ENCODE results near the gene PEX11G. TPM values are rescaled to one million over a fixed set of nuclear protein-coding genes. Genes with fewer than 3 reads are reported as not detected.
"Not testable (repeated sequence)": the region's sequence is repeated elsewhere in the genome, so short reads cannot be mapped to it uniquely, and the experiment has no call there.

Gene PEX11G
- total RNA-seq, 1 donor from 2014 or later = 8.9 TPM

DNA sequence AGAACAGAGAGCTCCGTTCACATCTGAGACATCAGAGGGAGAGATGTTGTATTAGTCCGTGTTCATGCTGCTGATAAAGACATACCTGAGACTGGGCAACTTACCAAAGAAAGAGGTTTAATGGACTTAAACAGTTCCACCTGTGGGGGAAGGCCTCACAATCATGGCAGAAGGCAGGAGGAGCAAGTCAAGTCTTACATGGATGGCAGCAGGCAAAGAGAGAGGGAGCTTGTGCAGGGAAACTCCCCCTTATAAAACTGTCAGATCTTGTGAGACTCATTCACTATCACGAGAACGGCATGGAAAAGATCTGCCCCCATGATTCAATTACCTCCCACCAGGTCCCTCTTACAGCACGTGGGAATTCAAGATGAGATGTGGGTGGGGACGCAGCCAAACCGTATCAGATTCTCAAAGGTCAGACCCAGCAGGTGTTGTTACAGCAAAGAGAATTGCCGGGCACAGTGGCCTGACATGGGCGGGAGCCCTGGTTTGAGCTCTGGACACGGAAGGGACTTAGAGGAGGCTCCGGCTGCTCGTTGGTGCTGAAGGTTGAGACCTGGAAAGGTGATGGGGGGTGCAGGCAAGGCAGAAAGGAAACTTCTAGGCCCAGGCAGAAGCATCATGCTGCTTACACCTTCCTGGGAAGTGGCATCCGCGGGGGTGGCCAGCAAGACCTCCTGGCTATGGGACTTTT lies 33.1 kb downstream of the PEX11G start:
- TF ChIP-seq, protein P1, sequence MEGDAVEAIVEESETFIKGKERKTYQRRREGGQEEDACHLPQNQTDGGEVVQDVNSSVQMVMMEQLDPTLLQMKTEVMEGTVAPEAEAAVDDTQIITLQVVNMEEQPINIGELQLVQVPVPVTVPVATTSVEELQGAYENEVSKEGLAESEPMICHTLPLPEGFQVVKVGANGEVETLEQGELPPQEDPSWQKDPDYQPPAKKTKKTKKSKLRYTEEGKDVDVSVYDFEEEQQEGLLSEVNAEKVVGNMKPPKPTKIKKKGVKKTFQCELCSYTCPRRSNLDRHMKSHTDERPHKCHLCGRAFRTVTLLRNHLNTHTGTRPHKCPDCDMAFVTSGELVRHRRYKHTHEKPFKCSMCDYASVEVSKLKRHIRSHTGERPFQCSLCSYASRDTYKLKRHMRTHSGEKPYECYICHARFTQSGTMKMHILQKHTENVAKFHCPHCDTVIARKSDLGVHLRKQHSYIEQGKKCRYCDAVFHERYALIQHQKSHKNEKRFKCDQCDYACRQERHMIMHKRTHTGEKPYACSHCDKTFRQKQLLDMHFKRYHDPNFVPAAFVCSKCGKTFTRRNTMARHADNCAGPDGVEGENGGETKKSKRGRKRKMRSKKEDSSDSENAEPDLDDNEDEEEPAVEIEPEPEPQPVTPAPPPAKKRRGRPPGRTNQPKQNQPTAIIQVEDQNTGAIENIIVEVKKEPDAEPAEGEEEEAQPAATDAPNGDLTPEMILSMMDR (IDR thresholded peaks at IDR 0.05; ENCODE audit: insufficient read depth, low read length, poor library complexity, severe bottlenecking) = no peak
- Histone ChIP-seq H3K36me3 (ENCODE audit: control insufficient read depth, insufficient read depth, low read length) (peaks cover 7% of the 10 kb centered on the region), H3K27me3 (ENCODE audit: control insufficient read depth, insufficient read depth, low read length) (no peaks in the 10 kb centered on the region), H3K4me3 (ENCODE audit: low read depth, low read length) (no peak overlapping the region)
- no peak for DNase-seq (ENCODE audit: low read depth)

DNA sequence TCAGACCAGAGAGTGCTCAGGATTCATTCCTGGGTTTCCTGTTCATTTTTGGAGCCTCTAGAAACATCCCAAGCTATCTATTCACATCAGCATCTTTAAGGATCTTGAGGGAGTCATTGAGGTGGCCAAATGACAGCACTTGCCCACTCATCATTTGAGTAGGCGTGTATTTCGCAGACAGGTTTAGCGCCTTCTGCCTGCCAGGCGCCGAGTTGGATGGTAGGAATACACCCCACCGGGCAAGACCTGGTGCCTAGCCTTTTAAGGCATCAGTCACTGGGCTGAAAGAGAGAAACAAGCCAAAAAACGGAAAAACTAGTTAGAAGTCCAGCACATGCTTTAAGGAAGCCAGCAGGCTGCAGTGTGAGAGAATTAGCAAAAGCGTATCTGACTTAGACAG lies 33.8 kb downstream of the PEX11G start:
- no peak overlapping the region for H3K4me3 ChIP-seq (ENCODE audit: low read depth, low read length)
- DNase-seq (ENCODE audit: low read depth) = no peak
- peaks cover 7% of the 10 kb centered on the region for H3K36me3 ChIP-seq (ENCODE audit: control insufficient read depth, insufficient read depth, low read length)
- TF ChIP-seq, protein P1 (IDR thresholded peaks at IDR 0.05; ENCODE audit: insufficient read depth, low read length, poor library complexity, severe bottlenecking) = no peak
- H3K27me3 ChIP-seq (ENCODE audit: control insufficient read depth, insufficient read depth, low read length) = no peaks in the 10 kb centered on the region

DNA sequence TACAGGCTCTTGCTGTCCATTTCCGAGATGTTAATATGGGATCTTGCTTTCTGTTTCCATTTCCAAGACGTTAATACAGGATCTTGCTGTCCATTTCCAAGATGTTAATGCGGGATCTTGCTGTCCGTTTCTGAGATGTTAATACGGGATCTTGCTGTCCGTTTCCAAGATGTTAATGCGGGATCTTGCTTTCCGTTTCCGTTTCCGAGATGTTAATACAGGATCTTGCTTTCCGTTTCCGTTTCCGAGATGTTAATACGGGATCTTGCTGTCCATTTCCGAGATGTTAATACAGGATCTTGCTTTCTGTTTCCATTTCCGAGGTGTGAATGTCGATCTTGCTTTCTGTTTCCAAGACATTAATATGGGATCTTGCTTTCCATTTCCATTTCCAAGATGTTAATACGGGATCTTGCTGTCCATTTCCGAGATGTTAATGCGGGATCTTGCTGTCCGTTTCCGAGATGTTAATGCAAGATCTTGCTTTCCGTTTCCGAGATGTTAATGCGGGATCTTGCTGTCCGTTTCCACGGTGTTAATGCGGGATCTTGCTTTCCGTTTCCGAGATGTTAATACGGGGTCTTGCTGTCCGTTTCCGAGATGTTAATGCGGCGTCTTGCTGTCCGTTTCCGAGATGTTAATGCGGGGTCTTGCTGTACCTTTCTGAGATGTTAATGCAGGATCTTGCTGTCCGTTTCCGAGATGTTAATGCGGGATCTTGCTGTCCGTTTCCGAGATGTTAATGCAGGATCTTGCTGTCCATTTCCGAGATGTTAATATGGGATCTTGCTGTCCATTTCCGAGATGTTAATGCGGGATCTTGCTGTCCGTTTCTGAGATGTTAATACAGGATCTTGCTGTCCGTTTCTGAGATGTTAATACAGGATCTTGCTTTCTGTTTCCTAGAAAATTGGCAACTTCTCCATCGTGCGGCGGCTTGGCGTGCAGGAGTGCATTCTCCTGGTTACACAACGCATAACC lies 38.3 kb downstream of the PEX11G start:
- no peaks in the 10 kb centered on the region for H3K27me3 ChIP-seq (ENCODE audit: control insufficient read depth, insufficient read depth, low read length)
- no peak for DNase-seq (ENCODE audit: low read depth)
- no peak overlapping the region for H3K4me3 ChIP-seq (ENCODE audit: low read depth, low read length)
- peaks cover 7% of the 10 kb centered on the region for H3K36me3 ChIP-seq (ENCODE audit: control insufficient read depth, insufficient read depth, low read length)
- TF ChIP-seq, protein P1 (IDR thresholded peaks at IDR 0.05; ENCODE audit: insufficient read depth, low read length, poor library complexity, severe bottlenecking) = no peak

DNA sequence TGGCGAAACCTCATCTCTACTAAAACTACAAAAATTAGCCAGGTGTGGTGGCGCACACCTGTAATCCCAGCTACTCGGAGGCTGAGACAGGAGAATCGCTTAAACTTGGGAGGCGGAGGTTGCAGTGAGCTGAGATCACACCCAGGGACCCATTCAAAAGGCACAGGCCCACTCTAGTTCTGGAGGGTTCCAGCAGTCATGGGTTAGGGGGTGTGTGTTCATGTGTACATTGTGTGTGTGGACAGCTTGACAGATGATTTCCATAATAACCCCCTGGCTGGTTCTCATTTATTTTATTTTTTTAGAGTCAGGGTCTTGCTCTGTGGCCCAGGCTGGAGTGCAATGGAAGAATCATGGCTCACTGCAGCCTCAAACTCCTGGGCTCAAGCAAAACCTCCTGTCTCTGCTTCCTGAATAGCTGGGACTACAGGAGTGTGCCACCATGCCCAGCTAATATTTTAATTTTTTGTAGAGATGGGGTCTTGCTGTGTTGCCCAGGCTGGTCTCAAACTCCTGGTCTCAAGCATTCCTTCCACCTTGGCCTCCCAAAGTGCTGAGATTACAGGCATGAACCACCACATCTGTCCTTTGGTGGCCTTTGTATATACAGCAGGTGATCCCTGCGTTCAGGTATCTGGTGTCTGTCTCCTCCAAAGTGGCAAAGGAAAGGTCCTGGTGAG lies 39.3 kb downstream of the PEX11G start:
- H3K4me3 ChIP-seq (ENCODE audit: low read depth, low read length); H3K36me3 ChIP-seq (ENCODE audit: control insufficient read depth, insufficient read depth, low read length); H3K27me3 ChIP-seq (ENCODE audit: control insufficient read depth, insufficient read depth, low read length); DNase-seq (ENCODE audit: low read depth): not testable (repeated sequence)

DNA sequence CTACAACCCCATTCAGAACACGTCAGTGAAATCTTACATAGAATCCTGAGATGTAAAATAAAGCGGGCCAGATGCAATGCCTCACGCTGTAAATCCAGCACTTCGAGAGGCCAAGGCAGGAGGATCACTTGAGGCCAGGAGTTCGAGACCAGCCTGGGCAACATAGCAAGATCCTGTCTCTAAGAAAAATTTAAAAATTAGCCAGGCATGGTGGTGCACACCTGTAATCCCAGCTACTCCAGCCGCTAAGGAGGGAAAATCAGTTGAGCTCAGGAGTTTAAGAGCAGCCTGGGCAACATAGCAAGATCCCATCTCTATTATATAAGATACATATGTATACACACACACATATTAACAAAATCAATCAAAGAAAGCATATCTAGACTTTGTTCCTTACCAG lies 41.2 kb downstream of the PEX11G start:
- Histone ChIP-seq H3K36me3 (ENCODE audit: control insufficient read depth, insufficient read depth, low read length) (peaks cover 3% of the 10 kb centered on the region), H3K27me3 (ENCODE audit: control insufficient read depth, insufficient read depth, low read length) (no peaks in the 10 kb centered on the region), H3K4me3 (ENCODE audit: low read depth, low read length) (no peak overlapping the region)
- DNase-seq (ENCODE audit: low read depth) = no peak
- TF ChIP-seq, protein P1 (IDR thresholded peaks at IDR 0.05; ENCODE audit: insufficient read depth, low read length, poor library complexity, severe bottlenecking) = no peak

DNA sequence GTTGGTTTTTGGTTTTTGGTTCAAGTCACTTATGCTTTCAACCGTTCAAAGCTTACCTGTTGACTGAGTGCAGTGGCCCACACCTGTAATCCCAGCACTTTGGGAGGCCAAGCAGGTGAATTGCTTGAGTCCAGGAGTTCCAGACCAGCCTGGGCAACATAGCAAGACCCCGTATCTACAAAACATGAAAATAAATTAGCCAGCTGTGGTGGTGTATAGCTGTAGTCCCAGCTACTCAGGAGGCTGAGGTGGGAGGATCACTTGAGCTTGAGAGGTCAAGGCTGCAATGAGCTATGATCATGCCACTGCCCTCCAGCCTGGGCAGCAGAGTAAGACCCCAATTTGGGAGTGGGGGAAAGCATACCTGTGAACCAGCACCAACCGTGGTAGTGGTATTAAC lies 43.7 kb downstream of the PEX11G start:
- TF ChIP-seq, protein P1 (IDR thresholded peaks at IDR 0.05; ENCODE audit: insufficient read depth, low read length, poor library complexity, severe bottlenecking) = no peak
- Histone ChIP-seq H3K4me3 (ENCODE audit: low read depth, low read length) (no peak overlapping the region), H3K36me3 (ENCODE audit: control insufficient read depth, insufficient read depth, low read length) (peaks cover 2% of the 10 kb centered on the region), H3K27me3 (ENCODE audit: control insufficient read depth, insufficient read depth, low read length) (no peaks in the 10 kb centered on the region)
- no peak for DNase-seq (ENCODE audit: low read depth)

All from kidney epithelial cell (primary cell).